Liver (tissue), 3 donors: ENCODE data around the gene MAGIX.

Experiments
- CTCF ChIP-seq: fragments of 150-350 bp; IDR thresholded peaks from 2 replicates; pipeline ENCODE4 v1.5.1; 2017; ENCODE audit warnings: improper control_type of control experiment, low read depth, low read length; ENCODE audit not compliant: missing input control
- HNF4G ChIP-seq: IDR thresholded peaks from 2 replicates; pipeline ENCODE4 v1.6.1; 2016; ENCODE audit warnings: antibody characterized with exemption
- MAX ChIP-seq: IDR thresholded peaks from 2 replicates; pipeline ENCODE4 v1.6.1; 2016; ENCODE audit warnings: antibody characterized with exemption
- RAD21 ChIP-seq, 2 donors: IDR thresholded peaks; 2 replicates each; pipeline ENCODE4 v1.6.1; 2016; ENCODE audit warnings: antibody characterized with exemption in 2 of 2, mild to moderate bottlenecking in 2 of 2
- TAF1 ChIP-seq: conservative IDR thresholded peaks from 2 replicates; pipeline ENCODE4 v1.6.1; 2016; ENCODE audit warnings: antibody characterized with exemption, mild to moderate bottlenecking
- YY1 ChIP-seq: IDR thresholded peaks from 2 replicates; pipeline ENCODE4 v1.6.1; 2016; ENCODE audit warnings: antibody characterized with exemption, mild to moderate bottlenecking
- donor health status: healthy.
- donor health status: healthy.

GRCh38 chrX:49197543-49198087 lies 35.1 kb downstream of the MAGIX start:
- no peak for TF ChIP-seq TAF1
- no peak for TF ChIP-seq CTCF
- no peak for TF ChIP-seq HNF4G
- TF ChIP-seq YY1, result no peak
- no peak for TF ChIP-seq MAX
- TF ChIP-seq RAD21 (IDR thresholded peaks at IDR 0.05), result no peak
